Measurements from ENCODE around the gene TXNDC5. TPM values are rescaled to one million over a fixed set of nuclear protein-coding genes. Genes with fewer than 3 reads are reported as not detected.

TXNDC5 gene
- total RNA-seq, 2 experiments from 2014 or later: 312 to 319 TPM

DNA sequence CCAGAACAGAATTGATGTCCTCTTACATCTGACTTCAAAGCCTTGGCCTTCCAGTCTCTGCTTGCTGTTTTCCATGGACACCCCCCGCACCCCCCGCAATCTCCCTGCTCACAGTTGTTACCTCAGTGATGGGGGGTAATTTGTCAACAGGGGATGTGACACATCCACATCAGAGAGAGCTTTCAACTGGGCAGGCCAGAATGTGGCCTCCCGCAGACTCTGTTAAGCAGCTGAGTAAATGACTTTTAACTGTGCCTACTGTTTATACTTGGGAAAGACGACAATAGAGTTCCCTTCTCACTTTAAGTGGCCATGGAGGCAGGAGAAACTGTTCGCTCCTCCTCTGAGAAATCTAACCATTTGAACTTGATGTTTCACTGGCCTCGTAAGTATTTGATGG, 51.0 kb downstream of the TXNDC5 start:
- Histone ChIP-seq H3K4me2 (ENCODE audit: low read length) (no peak overlapping the region), H2AFZ (ENCODE audit: low read length) (no peak overlapping the region), H3K27ac (ENCODE audit: low read depth, low read length, poor library complexity, severe bottlenecking) (no peak overlapping the region), H3K4me3 (ENCODE audit: low read depth, low read length, poor library complexity, severe bottlenecking) (no peak overlapping the region), H3K36me3 (ENCODE audit: insufficient read depth, low read length) (no peaks in the 10 kb centered on the region), H4K20me1 (ENCODE audit: insufficient read depth, low read length) (no peaks in the 10 kb centered on the region), H3K79me2 (ENCODE audit: insufficient read depth, low read depth, low read length) (no peaks in the 10 kb centered on the region), H3K9me3 (ENCODE audit: low read length) (no peaks in the 10 kb centered on the region), H3K9me2 (ENCODE audit: insufficient read depth, low read length) (no peaks in the 10 kb centered on the region), H3K4me1 (ENCODE audit: insufficient read depth, low read length, poor library complexity, severe bottlenecking) (no peaks in the 10 kb centered on the region)
- CTCF ChIA-PET (ENCODE audit: unreplicated experiment): no interaction called here
- no peak for DNase-seq (ENCODE audit: low spot score)
- intact Hi-C loops (cut with micrococcal nuclease; ENCODE audit: unreplicated experiment): no loop called here
- POLR2A ChIA-PET: no interaction called here
- no TSS peak for BruUV-seq (replicated peaks)
- no peak for TF ChIP-seq EZH2phosphoT487 (IDR thresholded peaks at IDR 0.05; ENCODE audit: borderline replicate concordance, low read depth, low read length)
- TF ChIP-seq, protein P1, sequence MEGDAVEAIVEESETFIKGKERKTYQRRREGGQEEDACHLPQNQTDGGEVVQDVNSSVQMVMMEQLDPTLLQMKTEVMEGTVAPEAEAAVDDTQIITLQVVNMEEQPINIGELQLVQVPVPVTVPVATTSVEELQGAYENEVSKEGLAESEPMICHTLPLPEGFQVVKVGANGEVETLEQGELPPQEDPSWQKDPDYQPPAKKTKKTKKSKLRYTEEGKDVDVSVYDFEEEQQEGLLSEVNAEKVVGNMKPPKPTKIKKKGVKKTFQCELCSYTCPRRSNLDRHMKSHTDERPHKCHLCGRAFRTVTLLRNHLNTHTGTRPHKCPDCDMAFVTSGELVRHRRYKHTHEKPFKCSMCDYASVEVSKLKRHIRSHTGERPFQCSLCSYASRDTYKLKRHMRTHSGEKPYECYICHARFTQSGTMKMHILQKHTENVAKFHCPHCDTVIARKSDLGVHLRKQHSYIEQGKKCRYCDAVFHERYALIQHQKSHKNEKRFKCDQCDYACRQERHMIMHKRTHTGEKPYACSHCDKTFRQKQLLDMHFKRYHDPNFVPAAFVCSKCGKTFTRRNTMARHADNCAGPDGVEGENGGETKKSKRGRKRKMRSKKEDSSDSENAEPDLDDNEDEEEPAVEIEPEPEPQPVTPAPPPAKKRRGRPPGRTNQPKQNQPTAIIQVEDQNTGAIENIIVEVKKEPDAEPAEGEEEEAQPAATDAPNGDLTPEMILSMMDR (conservative IDR thresholded peaks at IDR 0.05; ENCODE audit: low read length): no peak

DNA sequence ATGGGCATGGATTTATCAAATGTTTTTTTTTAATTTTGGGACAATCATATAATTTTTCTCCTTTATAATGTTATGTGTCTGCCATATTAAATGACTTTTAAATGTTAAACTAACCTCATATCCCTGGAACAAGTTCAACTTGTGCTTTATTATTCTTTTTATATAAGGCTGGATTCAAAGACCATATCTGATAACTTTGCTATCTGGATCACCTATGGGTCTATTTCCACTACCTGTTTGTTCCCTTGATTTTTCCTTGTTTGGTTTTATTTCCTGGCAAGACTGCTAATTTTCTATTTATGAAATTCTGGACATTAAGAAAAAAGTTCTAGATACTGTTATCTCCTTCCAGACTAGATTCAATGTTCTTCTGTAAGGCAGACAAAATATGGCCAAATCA, 58.8 kb downstream of the TXNDC5 start:
- no peak for TF ChIP-seq EZH2phosphoT487 (IDR thresholded peaks at IDR 0.05; ENCODE audit: borderline replicate concordance, low read depth, low read length)
- TF ChIP-seq, protein P1 (conservative IDR thresholded peaks at IDR 0.05; ENCODE audit: low read length): no peak
- no peak for DNase-seq (ENCODE audit: low spot score)
- Histone ChIP-seq H3K4me1 (ENCODE audit: insufficient read depth, low read length, poor library complexity, severe bottlenecking) (no peaks in the 10 kb centered on the region), H3K79me2 (ENCODE audit: insufficient read depth, low read depth, low read length) (no peaks in the 10 kb centered on the region), H3K4me2 (ENCODE audit: low read length) (no peak overlapping the region), H3K4me3 (ENCODE audit: low read depth, low read length, poor library complexity, severe bottlenecking) (no peak overlapping the region), H4K20me1 (ENCODE audit: insufficient read depth, low read length) (no peaks in the 10 kb centered on the region), H3K36me3 (ENCODE audit: insufficient read depth, low read length) (no peaks in the 10 kb centered on the region), H3K9me2 (ENCODE audit: insufficient read depth, low read length) (no peaks in the 10 kb centered on the region), H2AFZ (ENCODE audit: low read length) (no peak overlapping the region), H3K9me3 (ENCODE audit: low read length) (0 out of 2 replicates have a peak, but pooled peaks cover 8% of the 10 kb centered on the region), H3K27ac (ENCODE audit: low read depth, low read length, poor library complexity, severe bottlenecking) (no peak overlapping the region)
- ChIA-PET POLR2A (no interaction called here), CTCF (ENCODE audit: unreplicated experiment) (no interaction called here)
- intact Hi-C loops (cut with micrococcal nuclease; ENCODE audit: unreplicated experiment): no loop called here
- BruUV-seq (replicated peaks): no TSS peak

DNA sequence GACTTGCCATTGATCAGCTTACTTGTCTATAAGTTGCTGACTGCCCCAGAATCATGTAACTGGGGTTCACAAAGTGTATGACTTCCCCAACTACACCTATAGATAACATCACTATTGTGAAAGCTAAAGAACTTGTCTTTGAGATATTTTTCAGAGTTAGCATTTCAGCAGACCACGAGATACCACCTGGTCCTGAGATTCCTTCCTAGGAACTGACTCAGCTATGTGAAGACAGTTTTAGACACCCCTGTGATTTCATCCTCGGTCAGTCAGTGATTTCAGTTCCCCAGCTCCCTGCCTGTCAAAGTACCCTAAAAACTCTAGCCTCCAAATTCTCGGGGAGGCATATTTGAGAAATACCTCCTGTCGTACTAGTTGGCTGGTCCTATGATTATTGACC, 62.4 kb downstream of the TXNDC5 start:
- intact Hi-C loops (cut with micrococcal nuclease; ENCODE audit: unreplicated experiment): loop anchor here (2.0 kb wide), 1 partner anchor 23 kb away; no protein-coding TSS in a partner anchor
- no peak overlapping the region for H3K27ac ChIP-seq (ENCODE audit: low read depth, low read length, poor library complexity, severe bottlenecking)
- no peak overlapping the region for H3K4me3 ChIP-seq (ENCODE audit: low read depth, low read length, poor library complexity, severe bottlenecking)
- H3K9me2 ChIP-seq (ENCODE audit: insufficient read depth, low read length): no peaks in the 10 kb centered on the region
- POLR2A ChIA-PET: interaction anchor here (0.6 kb wide), 1 partner anchor 983 kb away, joined by 4 read pairs; no protein-coding TSS in a partner anchor
- H3K9me3 ChIP-seq (ENCODE audit: low read length): 0 out of 2 replicates have a peak, but pooled peaks cover 8% of the 10 kb centered on the region
- H3K79me2 ChIP-seq (ENCODE audit: insufficient read depth, low read depth, low read length): no peaks in the 10 kb centered on the region
- no peaks in the 10 kb centered on the region for H4K20me1 ChIP-seq (ENCODE audit: insufficient read depth, low read length)
- CTCF ChIA-PET (ENCODE audit: unreplicated experiment): no interaction called here
- no peak for DNase-seq (ENCODE audit: low spot score)
- no peaks in the 10 kb centered on the region for H3K36me3 ChIP-seq (ENCODE audit: insufficient read depth, low read length)
- no peaks in the 10 kb centered on the region for H3K4me1 ChIP-seq (ENCODE audit: insufficient read depth, low read length, poor library complexity, severe bottlenecking)
- BruUV-seq (replicated peaks): no TSS peak
- no peak overlapping the region for H2AFZ ChIP-seq (ENCODE audit: low read length)
- H3K4me2 ChIP-seq (ENCODE audit: low read length): no peak overlapping the region
- TF ChIP-seq EZH2phosphoT487 (IDR thresholded peaks at IDR 0.05; ENCODE audit: borderline replicate concordance, low read depth, low read length): no peak
- TF ChIP-seq, protein P1 (conservative IDR thresholded peaks at IDR 0.05; ENCODE audit: low read length): no peak

Data from OCI-LY7 (cell line).